Neural cell (in vitro differentiated cells): ENCODE results near the gene PRDM9. TPM values are rescaled to one million over a fixed set of nuclear protein-coding genes. Genes with fewer than 3 reads are reported as not detected.

Experiments
- H2AFZ ChIP-seq: fragments of 200-600, 300-800 bp; sonication (generic), shearing (Covaris generic); 2 replicates; pipeline ENCODE4 v1.6.0; 2014; ENCODE audit warnings: low read depth, mild to moderate bottlenecking, antibody characterized with exemption, low read length, moderate library complexity
- H3F3A ChIP-seq: fragments of 200-600 bp; shearing (Covaris generic); 2 replicates; pipeline ENCODE4 v1.6.1; 2016; ENCODE audit warnings: mild to moderate bottlenecking, moderate library complexity, mixed read lengths, antibody characterized with exemption, low read length; ENCODE audit not compliant: insufficient read depth, poor library complexity, severe bottlenecking
- H3K27ac ChIP-seq: fragments of 200-600, 300-800 bp; sonication (generic), shearing (Covaris generic); 2 replicates; pipeline ENCODE4 v1.5.1; 2014; ENCODE audit warnings: mild to moderate bottlenecking, low read length, moderate library complexity
- H3K27me3 ChIP-seq: fragments of 300-800, 200-600 bp; sonication (generic), shearing (Covaris generic); 2 replicates; pipeline ENCODE4 v1.6.0; 2014; ENCODE audit warnings: mild to moderate bottlenecking, low read depth, low read length, moderate library complexity; ENCODE audit not compliant: insufficient read depth
- H3K36me3 ChIP-seq: fragments of 300-800, 200-600 bp; sonication (generic), shearing (Covaris generic); 2 replicates; pipeline ENCODE4 v1.5.1; 2014; ENCODE audit warnings: mild to moderate bottlenecking, antibody characterized with exemption, low read length, moderate library complexity; ENCODE audit not compliant: insufficient read depth
- H3K4me2 ChIP-seq: fragments of 300-800, 200-600 bp; sonication (generic), shearing (Covaris generic); 2 replicates; pipeline ENCODE4 v1.6.0; 2014; ENCODE audit warnings: mild to moderate bottlenecking, low read length
- H3K4me3 ChIP-seq: fragments of 300-800, 200-600 bp; sonication (generic), shearing (Covaris generic); 2 replicates; pipeline ENCODE4 v1.5.1; 2014; ENCODE audit warnings: mild to moderate bottlenecking, low read length, moderate library complexity
- H3K79me2 ChIP-seq: fragments of 200-600 bp; shearing (Covaris generic); replicated peaks from 2 replicates; pipeline ENCODE4 v1.6.0; 2014; ENCODE audit warnings: mild to moderate bottlenecking, low read length, moderate library complexity; ENCODE audit not compliant: insufficient read depth
- H3K9ac ChIP-seq: fragments of 300-800, 200-600 bp; sonication (generic), shearing (Covaris generic); 2 replicates; pipeline ENCODE4 v1.6.1; 2016; ENCODE audit warnings: mild to moderate bottlenecking, low read length, mixed read lengths
- H3K9me2 ChIP-seq: fragments of 200-600 bp; shearing (Covaris generic); 2 replicates; pipeline ENCODE4 v1.6.1; 2016; ENCODE audit warnings: mild to moderate bottlenecking, low read length, mixed read lengths; ENCODE audit not compliant: insufficient read depth
- H3K9me3 ChIP-seq: fragments of 200-600, 300-800 bp; sonication (generic), shearing (Covaris generic); 2 replicates; pipeline ENCODE4 v1.6.1; 2016; ENCODE audit warnings: mild to moderate bottlenecking, mixed run types, low read length, moderate library complexity, mixed read lengths
- H4K20me1 ChIP-seq: fragments of 200-600 bp; shearing (Covaris generic); 2 replicates; pipeline ENCODE4 v1.6.1; 2016; ENCODE audit warnings: mild to moderate bottlenecking, mixed run types; ENCODE audit not compliant: insufficient read depth
- EP300 ChIP-seq: fragments of 450-650 bp; conservative IDR thresholded peaks from 2 replicates; pipeline ENCODE4 v1.6.1; 2014; ENCODE audit warnings: antibody characterized with exemption, mild to moderate bottlenecking, moderate library complexity; ENCODE audit not compliant: poor library complexity, severe bottlenecking
- EZH2 ChIP-seq: fragments of 200-600, 300-800 bp; shearing (Covaris generic), sonication (generic); IDR thresholded peaks from 2 replicates; pipeline ENCODE4 v1.6.1; 2014; ENCODE audit warnings: antibody characterized with exemption, low read length, borderline replicate concordance, mild to moderate bottlenecking; ENCODE audit not compliant: insufficient read depth, poor library complexity, severe bottlenecking
- MXI1 ChIP-seq: fragments of 450-650 bp; conservative IDR thresholded peaks from 2 replicates; pipeline ENCODE4 v1.6.1; 2014; ENCODE audit warnings: antibody characterized with exemption, mild to moderate bottlenecking; ENCODE audit not compliant: poor library complexity, severe bottlenecking
- POLR2AphosphoS5 ChIP-seq: IDR thresholded peaks from 2 replicates; pipeline ENCODE4 v1.6.1; 2012
- RAD21 ChIP-seq: fragments of 450-650 bp; conservative IDR thresholded peaks from 2 replicates; pipeline ENCODE4 v1.6.1; 2014; ENCODE audit warnings: antibody characterized with exemption, mild to moderate bottlenecking, moderate library complexity
- SMC3 ChIP-seq: fragments of 450-650 bp; conservative IDR thresholded peaks from 2 replicates; pipeline ENCODE4 v1.6.1; 2014; ENCODE audit warnings: antibody characterized with exemption, mild to moderate bottlenecking, moderate library complexity; ENCODE audit not compliant: poor library complexity
- TAF1 ChIP-seq: IDR thresholded peaks from 2 replicates; pipeline ENCODE4 v1.6.1; 2012; ENCODE audit warnings: low read depth
- polyA plus RNA-seq: library from polyadenylated mRNA; depleted of rRNA; stranded (reverse); fragments of >200 nt; gene quantifications from 2 replicates; pipeline ENCODE4 v1.2.3, GENCODE V29; 2014
- TF ChIP-seq, protein P1 (sequence below): IDR thresholded peaks from 2 replicates; pipeline ENCODE4 v1.6.1; 2012; ENCODE audit warnings: borderline replicate concordance
- TF ChIP-seq, protein P2 (sequence below): fragments of 450-650 bp; IDR thresholded peaks from 2 replicates; pipeline ENCODE4 v1.5.1; 2014; ENCODE audit warnings: antibody characterized with exemption, mild to moderate bottlenecking, moderate library complexity; ENCODE audit not compliant: poor library complexity, severe bottlenecking

PRDM9 gene
- polyA plus RNA-seq, 1 donor from 2014 or later: not detected

GRCh38 chr5:23571059-23571458 is 63.6 kb downstream of the PRDM9 start:
- H3K36me3 ChIP-seq: no peaks in the 10 kb centered on the region
- no peak overlapping the region for H3K4me2 ChIP-seq
- TF ChIP-seq POLR2AphosphoS5: no peak
- TF ChIP-seq SMC3: no peak
- no peak for TF ChIP-seq EP300
- no peak for TF ChIP-seq TAF1
- no peak for TF ChIP-seq EZH2
- TF ChIP-seq, protein P1, sequence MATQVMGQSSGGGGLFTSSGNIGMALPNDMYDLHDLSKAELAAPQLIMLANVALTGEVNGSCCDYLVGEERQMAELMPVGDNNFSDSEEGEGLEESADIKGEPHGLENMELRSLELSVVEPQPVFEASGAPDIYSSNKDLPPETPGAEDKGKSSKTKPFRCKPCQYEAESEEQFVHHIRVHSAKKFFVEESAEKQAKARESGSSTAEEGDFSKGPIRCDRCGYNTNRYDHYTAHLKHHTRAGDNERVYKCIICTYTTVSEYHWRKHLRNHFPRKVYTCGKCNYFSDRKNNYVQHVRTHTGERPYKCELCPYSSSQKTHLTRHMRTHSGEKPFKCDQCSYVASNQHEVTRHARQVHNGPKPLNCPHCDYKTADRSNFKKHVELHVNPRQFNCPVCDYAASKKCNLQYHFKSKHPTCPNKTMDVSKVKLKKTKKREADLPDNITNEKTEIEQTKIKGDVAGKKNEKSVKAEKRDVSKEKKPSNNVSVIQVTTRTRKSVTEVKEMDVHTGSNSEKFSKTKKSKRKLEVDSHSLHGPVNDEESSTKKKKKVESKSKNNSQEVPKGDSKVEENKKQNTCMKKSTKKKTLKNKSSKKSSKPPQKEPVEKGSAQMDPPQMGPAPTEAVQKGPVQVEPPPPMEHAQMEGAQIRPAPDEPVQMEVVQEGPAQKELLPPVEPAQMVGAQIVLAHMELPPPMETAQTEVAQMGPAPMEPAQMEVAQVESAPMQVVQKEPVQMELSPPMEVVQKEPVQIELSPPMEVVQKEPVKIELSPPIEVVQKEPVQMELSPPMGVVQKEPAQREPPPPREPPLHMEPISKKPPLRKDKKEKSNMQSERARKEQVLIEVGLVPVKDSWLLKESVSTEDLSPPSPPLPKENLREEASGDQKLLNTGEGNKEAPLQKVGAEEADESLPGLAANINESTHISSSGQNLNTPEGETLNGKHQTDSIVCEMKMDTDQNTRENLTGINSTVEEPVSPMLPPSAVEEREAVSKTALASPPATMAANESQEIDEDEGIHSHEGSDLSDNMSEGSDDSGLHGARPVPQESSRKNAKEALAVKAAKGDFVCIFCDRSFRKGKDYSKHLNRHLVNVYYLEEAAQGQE: no peak
- no peak for TF ChIP-seq RAD21
- TF ChIP-seq, protein P2, sequence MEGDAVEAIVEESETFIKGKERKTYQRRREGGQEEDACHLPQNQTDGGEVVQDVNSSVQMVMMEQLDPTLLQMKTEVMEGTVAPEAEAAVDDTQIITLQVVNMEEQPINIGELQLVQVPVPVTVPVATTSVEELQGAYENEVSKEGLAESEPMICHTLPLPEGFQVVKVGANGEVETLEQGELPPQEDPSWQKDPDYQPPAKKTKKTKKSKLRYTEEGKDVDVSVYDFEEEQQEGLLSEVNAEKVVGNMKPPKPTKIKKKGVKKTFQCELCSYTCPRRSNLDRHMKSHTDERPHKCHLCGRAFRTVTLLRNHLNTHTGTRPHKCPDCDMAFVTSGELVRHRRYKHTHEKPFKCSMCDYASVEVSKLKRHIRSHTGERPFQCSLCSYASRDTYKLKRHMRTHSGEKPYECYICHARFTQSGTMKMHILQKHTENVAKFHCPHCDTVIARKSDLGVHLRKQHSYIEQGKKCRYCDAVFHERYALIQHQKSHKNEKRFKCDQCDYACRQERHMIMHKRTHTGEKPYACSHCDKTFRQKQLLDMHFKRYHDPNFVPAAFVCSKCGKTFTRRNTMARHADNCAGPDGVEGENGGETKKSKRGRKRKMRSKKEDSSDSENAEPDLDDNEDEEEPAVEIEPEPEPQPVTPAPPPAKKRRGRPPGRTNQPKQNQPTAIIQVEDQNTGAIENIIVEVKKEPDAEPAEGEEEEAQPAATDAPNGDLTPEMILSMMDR: no peak
- TF ChIP-seq MXI1: no peak
- H2AFZ ChIP-seq: no peak overlapping the region
- no peaks in the 10 kb centered on the region for H3K9me3 ChIP-seq
- H3K9ac ChIP-seq: no peak overlapping the region
- no peaks in the 10 kb centered on the region for H3K79me2 ChIP-seq
- H3K27ac ChIP-seq: no peak overlapping the region
- H3K27me3 ChIP-seq: no peaks in the 10 kb centered on the region
- H3F3A ChIP-seq: no peaks in the 10 kb centered on the region
- no peaks in the 10 kb centered on the region for H3K9me2 ChIP-seq
- H3K4me3 ChIP-seq: no peak overlapping the region
- no peaks in the 10 kb centered on the region for H4K20me1 ChIP-seq
